Stimulated activated CD8-positive, alpha-beta memory T cell treated with anti-CD3 and anti-CD28 coated beads, Interleukin-4, amount 100 ng/mL, for 1 hour (primary cell): ENCODE results near the gene FAAP20.
"Not testable (repeated sequence)": the region's sequence is repeated elsewhere in the genome, so short reads cannot be mapped to it uniquely, and the experiment has no call there.

ENCODE experiments used
- DNase-seq, 2 donors: peaks; one replicate each; pipeline ENCODE4 v3.0.0-alpha.2; 2020; ENCODE audit warnings: low read depth in 2 of 2, low spot score in 1 of 2

Gene FAAP20

GRCh38 chr1:2163205-2163604 lies 31.4 kb downstream of the FAAP20 start:
- no peak for DNase-seq

GRCh38 chr1:2160451-2161300 lies 33.9 kb downstream of the FAAP20 start:
- no peak for DNase-seq

- DNase-seq, result no peak
These were observed 35.4 kb downstream of the FAAP20 start for GRCh38 chr1:2159124-2159523.

GRCh38 chr1:2158272-2158671 lies 36.3 kb downstream of the FAAP20 start:
- no peak for DNase-seq

- DNase-seq, result no peak
These were observed 36.7 kb downstream of the FAAP20 start for GRCh38 chr1:2157856-2158255.

- no peak for DNase-seq
These were observed 37.7 kb downstream of the FAAP20 start for GRCh38 chr1:2156866-2157265.

GRCh38 chr1:2155788-2156187 lies 38.8 kb downstream of the FAAP20 start:
- no peak for DNase-seq

- DNase-seq, result no peak
These were observed 39.4 kb downstream of the FAAP20 start for GRCh38 chr1:2155147-2155598.

- no peak for DNase-seq
These were observed 40.5 kb downstream of the FAAP20 start for GRCh38 chr1:2154022-2154421.

GRCh38 chr1:2152954-2153353 lies 41.6 kb downstream of the FAAP20 start:
- no peak for DNase-seq

GRCh38 chr1:2151911-2152310 lies 42.7 kb downstream of the FAAP20 start:
- no peak for DNase-seq

- DNase-seq, result no peak
These were observed 43.3 kb downstream of the FAAP20 start for GRCh38 chr1:2151252-2151651.

- no peak for DNase-seq
These were observed 43.8 kb downstream of the FAAP20 start for GRCh38 chr1:2150801-2151200.

- DNase-seq, result peak in 1 of 2 donors; percentile 18
These were observed 45.9 kb downstream of the FAAP20 start for GRCh38 chr1:2148691-2149090.

GRCh38 chr1:2147869-2148268 lies 46.7 kb downstream of the FAAP20 start:
- DNase-seq, result not testable (repeated sequence)

- DNase-seq, result no peak
These were observed 47.6 kb downstream of the FAAP20 start for GRCh38 chr1:2146836-2147517.

GRCh38 chr1:2145946-2146835 lies 48.4 kb downstream of the FAAP20 start:
- DNase-seq, result no peak

GRCh38 chr1:2144501-2145090 lies 50.0 kb downstream of the FAAP20 start:
- no peak for DNase-seq

- DNase-seq, result no peak
These were observed 50.6 kb downstream of the FAAP20 start for GRCh38 chr1:2143814-2144500.

GRCh38 chr1:2141025-2141424 lies 53.5 kb downstream of the FAAP20 start:
- DNase-seq, result no peak
